GM12892 (cell line): ENCODE results near the gene PRKCH.

Experiments
- POLR2A ChIP-seq: IDR thresholded peaks from 2 replicates; pipeline ENCODE4 v1.6.1; 2011; ENCODE audit warnings: low read depth, low read length, control low read depth
- POLR2AphosphoS5 ChIP-seq: IDR thresholded peaks from 2 replicates; pipeline ENCODE4 v1.6.1; 2011; ENCODE audit warnings: low read depth, low read length, control low read depth
- TAF1 ChIP-seq: IDR thresholded peaks from 2 replicates; pipeline ENCODE4 v1.6.1; 2011; ENCODE audit warnings: low read depth, mild to moderate bottlenecking, control low read depth, low read length, borderline replicate concordance

DNA sequence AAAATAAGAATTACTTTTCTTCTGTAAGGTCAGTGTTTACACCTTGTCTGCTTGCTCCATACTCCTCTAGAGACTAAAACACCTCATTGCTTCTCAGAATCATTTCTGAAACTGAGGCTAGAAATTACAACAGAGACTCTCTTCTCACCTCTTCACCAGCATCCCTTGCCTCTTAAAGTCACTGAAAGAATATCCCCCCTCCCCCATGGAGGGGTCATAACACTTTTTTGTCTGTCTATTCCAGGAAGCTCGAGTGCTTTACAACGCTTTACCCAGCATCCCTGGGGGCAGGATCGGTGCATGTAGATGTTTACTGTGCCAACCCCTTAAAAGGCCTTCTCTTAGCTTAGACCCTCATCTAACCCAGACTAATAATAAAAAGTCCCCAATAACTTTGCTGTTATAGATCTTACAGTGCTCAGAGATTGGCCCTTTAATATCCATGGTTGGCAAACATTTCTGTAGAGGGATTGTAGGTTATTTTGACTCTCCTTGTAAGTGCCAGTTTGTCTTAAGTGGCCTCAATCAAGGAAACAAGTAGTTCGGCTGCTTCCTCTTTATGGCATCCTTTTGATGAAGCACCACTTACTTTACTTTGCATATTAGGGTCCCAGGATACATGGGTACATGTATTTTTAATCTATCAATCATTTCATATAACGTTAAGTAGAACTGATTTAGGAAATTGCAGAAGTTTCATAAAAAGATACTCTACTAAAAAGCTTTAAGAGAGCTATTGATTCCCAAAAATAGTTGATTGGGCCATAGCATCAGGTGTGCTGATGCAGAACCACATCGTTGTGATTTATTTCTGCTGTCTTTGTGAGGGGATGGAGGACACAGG is 29.3 kb downstream of the PRKCH start:
- TF ChIP-seq POLR2A (no peak), POLR2AphosphoS5 (no peak), TAF1 (no peak)
